Retinal pigment epithelial cell (primary cell): ENCODE data around the gene NKX1-1.

Experiments used
- DNase-seq: peaks from one replicate; pipeline ENCODE4 v3.0.0-alpha.2; 2010; ENCODE audit warnings: low read depth
- H3K4me3 ChIP-seq: 2 replicates; pipeline ENCODE4 v1.5.1; 2011; ENCODE audit warnings: mild to moderate bottlenecking, low read length, control low read depth, moderate library complexity
- CTCF ChIP-seq: conservative IDR thresholded peaks from 2 replicates; pipeline ENCODE4 v1.5.1; 2011; ENCODE audit warnings: low read depth, low read length, control low read depth, inconsistent platforms

Gene NKX1-1

GRCh38 chr4:1402516-1403091 lies 3.6 kb downstream of the NKX1-1 start:
- no peak for TF ChIP-seq CTCF
- DNase-seq: no peak
- no peak overlapping the region for H3K4me3 ChIP-seq

- no peak for TF ChIP-seq CTCF
- no peak for DNase-seq
- H3K4me3 ChIP-seq: no peak overlapping the region
Measured at GRCh38 chr4:1402021-1402515, 4.2 kb downstream of the NKX1-1 start.

- TF ChIP-seq CTCF: no peak
- H3K4me3 ChIP-seq: no peak overlapping the region
- DNase-seq: no peak
Measured at GRCh38 chr4:1401409-1402020, 4.7 kb downstream of the NKX1-1 start.

GRCh38 chr4:1400831-1401408 lies 5.3 kb downstream of the NKX1-1 start:
- no peak for DNase-seq
- H3K4me3 ChIP-seq: no peak overlapping the region
- no peak for TF ChIP-seq CTCF

- H3K4me3 ChIP-seq: no peak overlapping the region
- DNase-seq: no peak
- no peak for TF ChIP-seq CTCF
Measured at GRCh38 chr4:1400191-1400805, 5.9 kb downstream of the NKX1-1 start.

- DNase-seq: no peak
- H3K4me3 ChIP-seq: no peak overlapping the region
- no peak for TF ChIP-seq CTCF
Measured at GRCh38 chr4:1399508-1400190, 6.6 kb downstream of the NKX1-1 start.
